HepG2 (cell line): Measurements from ENCODE around the gene MYO7A. TPM values are rescaled to one million over a fixed set of nuclear protein-coding genes. Genes with fewer than 3 reads are reported as not detected.

Experiments
- ADNP ChIP-seq: sonication (generic); formaldehyde crosslinking; IDR thresholded peaks from 2 replicates; pipeline ENCODE4 v1.4.0; 2020; ENCODE audit warnings: missing genetic modification reagents
- ARNT2 ChIP-seq: sonication (generic); formaldehyde crosslinking; IDR thresholded peaks from 2 replicates; pipeline ENCODE4 v1.8.0; 2022; ENCODE audit warnings: mild to moderate bottlenecking, low read depth, missing genetic modification reagents, moderate library complexity
- CEBPB ChIP-seq: IDR thresholded peaks from 2 replicates; pipeline ENCODE4 v1.6.1; 2011; ENCODE audit warnings: low read depth, low read length, improper control_type of control experiment, borderline replicate concordance
- DNMT3B ChIP-seq: conservative IDR thresholded peaks from 2 replicates; pipeline ENCODE4 v1.6.1; 2016; ENCODE audit warnings: missing biosample characterization, control low read depth
- FLYWCH1 ChIP-seq: sonication (generic); formaldehyde crosslinking; IDR thresholded peaks from 2 replicates; pipeline ENCODE4 v1.8.1; 2023; ENCODE audit warnings: mild to moderate bottlenecking, missing genetic modification reagents
- FOXP4 ChIP-seq: sonication (generic); formaldehyde crosslinking; IDR thresholded peaks from 2 replicates; pipeline ENCODE4 v1.4.0; 2020; ENCODE audit warnings: missing genetic modification reagents
- GPBP1L1 ChIP-seq: sonication (generic); formaldehyde crosslinking; IDR thresholded peaks from 2 replicates; pipeline ENCODE4 v1.5.0; 2020; ENCODE audit warnings: mild to moderate bottlenecking, missing genetic modification reagents
- GPN1 ChIP-seq: sonication (generic); formaldehyde crosslinking; IDR thresholded peaks from 2 replicates; pipeline ENCODE4 v1.5.1; 2020; ENCODE audit warnings: missing genetic modification reagents, borderline replicate concordance
- HNF1B ChIP-seq: sonication (generic); formaldehyde crosslinking; IDR thresholded peaks from 2 replicates; pipeline ENCODE4 v1.5.1; 2020; ENCODE audit warnings: mild to moderate bottlenecking, moderate library complexity, missing genetic modification reagents
- NR3C1 ChIP-seq: sonication (generic); formaldehyde crosslinking; IDR thresholded peaks from 2 replicates; pipeline ENCODE4 v1.4.0; 2020; ENCODE audit warnings: missing genetic modification reagents
- ZFP90 ChIP-seq: sonication (generic); formaldehyde crosslinking; IDR thresholded peaks from 2 replicates; pipeline ENCODE4 v1.8.0; 2022; ENCODE audit warnings: missing genetic modification reagents, mild to moderate bottlenecking, inconsistent platforms, borderline replicate concordance
- ZNF143 ChIP-seq: sonication (generic); formaldehyde crosslinking; IDR thresholded peaks from 2 replicates; pipeline ENCODE4 v1.4.0; 2020; ENCODE audit warnings: missing genetic modification reagents
- ZNF362 ChIP-seq: sonication (generic); formaldehyde crosslinking; IDR thresholded peaks from 2 replicates; pipeline ENCODE4 v1.4.0; 2020; ENCODE audit warnings: missing genetic modification reagents, mild to moderate bottlenecking, borderline replicate concordance
- ZNF589 ChIP-seq: sonication (generic); formaldehyde crosslinking; conservative IDR thresholded peaks from 2 replicates; pipeline ENCODE4 v1.8.0; 2022; ENCODE audit warnings: mild to moderate bottlenecking, moderate library complexity, missing genetic modification reagents
- ZNF790 ChIP-seq: sonication (generic); formaldehyde crosslinking; IDR thresholded peaks from 2 replicates; pipeline ENCODE4 v1.8.0; 2022; ENCODE audit warnings: missing genetic modification reagents, mild to moderate bottlenecking, borderline replicate concordance
- ZNF841 ChIP-seq: sonication (generic); formaldehyde crosslinking; IDR thresholded peaks from 2 replicates; pipeline ENCODE4 v1.8.1; 2023; ENCODE audit warnings: missing genetic modification reagents, borderline replicate concordance
- ZNF891 ChIP-seq: sonication (generic); formaldehyde crosslinking; IDR thresholded peaks from 2 replicates; pipeline ENCODE4 v1.5.0; 2020; ENCODE audit warnings: mild to moderate bottlenecking, missing genetic modification reagents
- ZSCAN22 ChIP-seq: sonication (generic); formaldehyde crosslinking; IDR thresholded peaks from 2 replicates; pipeline ENCODE4 v1.4.0; 2020; ENCODE audit warnings: mild to moderate bottlenecking, missing genetic modification reagents
- ZSCAN25 ChIP-seq: sonication (generic); formaldehyde crosslinking; IDR thresholded peaks from 2 replicates; pipeline ENCODE4 v1.8.0; 2022; ENCODE audit warnings: mild to moderate bottlenecking, missing genetic modification reagents
- polyA plus RNA-seq, 8 experiments: library from polyadenylated mRNA; depleted of rRNA in 3 of 8; stranded (reverse) in 7 of 8; unstranded in 1 of 8; fragments of >200 nt; fragmentation: Illumina TruSeq in 4 of 8; extraction: Trizol in 4 of 8; gene quantifications; 2 replicates each; pipeline versions ENCODE4 v1.2.1 to v1.2.3, GENCODE V29; 2011 to 2016; ENCODE audit warnings: low read depth in 4 of 8, missing spikeins in 1 of 8, mixed read lengths in 1 of 8; ENCODE audit not compliant: insufficient read depth in 1 of 8
- total RNA-seq, 5 experiments: library from RNA; depleted of rRNA; stranded (reverse); fragments of >200 nt; fragmentation: Illumina TruSeq; extraction: Trizol; gene quantifications; 2 replicates each; pipeline ENCODE4 v1.2.3, GENCODE V29; 2016; ENCODE audit warnings: low read depth in 1 of 5
- TF ChIP-seq, protein P1 (sequence below): sonication (generic); formaldehyde crosslinking; IDR thresholded peaks from 2 replicates; pipeline ENCODE4 v1.8.1; 2023; ENCODE audit warnings: mild to moderate bottlenecking, moderate library complexity, missing genetic modification reagents
- TF ChIP-seq, protein P2 (sequence below): sonication (generic); formaldehyde crosslinking; IDR thresholded peaks from 2 replicates; pipeline ENCODE4 v1.4.0; 2020; ENCODE audit warnings: mild to moderate bottlenecking, missing genetic modification reagents

Gene MYO7A
- total and polyA plus RNA-seq, 2 of the 13 experiments (the other 11 are each of a cell fraction or from before 2014, with no cell fraction given): 7.5 to 10.0 TPM

DNA sequence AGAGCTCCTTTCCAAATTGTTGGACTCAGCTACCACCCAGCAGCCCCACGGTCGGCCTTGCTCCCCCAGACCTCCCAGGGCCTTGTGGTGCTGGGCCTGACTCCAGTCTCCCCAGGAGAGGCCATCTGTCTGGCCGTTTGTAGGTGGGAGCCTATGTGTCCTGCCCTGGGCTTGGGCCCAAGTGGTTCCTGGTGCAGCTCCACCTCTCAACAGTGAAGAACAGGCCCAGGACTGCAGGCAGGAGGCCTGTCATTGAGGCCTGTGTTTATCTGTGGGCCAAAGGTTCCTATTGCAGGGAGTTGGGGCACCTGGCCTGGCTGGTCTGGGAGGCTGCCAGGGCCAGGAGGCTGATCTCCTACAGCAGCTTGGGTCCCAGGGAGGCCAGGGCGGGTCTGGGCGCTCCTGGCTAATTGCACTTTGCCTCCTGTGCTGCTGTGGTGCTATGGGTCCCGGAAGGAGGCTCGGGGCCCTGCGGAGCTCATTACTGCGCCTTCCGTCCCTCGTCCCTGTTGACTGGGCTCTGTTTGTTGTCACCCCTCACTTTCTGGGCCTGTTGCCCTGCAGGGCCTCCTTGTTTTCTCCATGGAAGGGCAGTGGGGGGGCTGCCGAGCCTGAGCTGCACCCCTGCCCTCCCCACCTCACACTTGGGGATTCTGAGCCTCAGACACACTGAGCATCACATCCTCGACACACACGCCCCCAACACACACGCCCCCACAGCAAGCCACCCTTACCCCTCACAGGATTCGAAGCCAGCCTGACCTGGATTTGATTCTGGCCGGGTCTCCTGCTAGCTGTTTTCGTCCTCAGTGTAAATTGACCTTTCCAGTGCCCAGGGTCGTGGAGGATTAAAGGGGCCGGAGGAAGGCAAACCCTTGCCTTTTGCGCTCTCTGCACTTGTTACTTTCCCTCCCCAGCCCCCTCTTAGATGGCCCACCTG, 32.2 kb upstream of the MYO7A start (continued):
- TF ChIP-seq, protein P1, sequence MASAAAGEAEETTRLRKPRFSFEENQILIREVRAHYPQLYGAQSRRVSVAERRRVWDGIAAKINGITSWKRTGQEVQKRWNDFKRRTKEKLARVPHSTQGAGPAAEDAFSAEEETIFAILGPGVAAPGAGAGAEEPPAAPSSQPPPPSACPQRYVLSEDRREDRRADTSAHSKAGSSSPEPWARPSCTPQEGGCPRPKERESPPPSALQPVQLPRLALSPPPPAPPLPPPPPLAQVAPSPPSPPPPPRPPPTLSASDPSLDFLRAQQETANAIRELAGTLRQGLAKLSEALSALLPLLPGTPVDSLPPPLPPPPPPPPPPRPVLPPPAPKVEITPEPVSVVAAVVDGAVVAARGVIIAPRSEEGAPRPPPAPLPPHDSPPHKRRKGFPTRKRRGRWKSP: no peak
- TF ChIP-seq NR3C1 (CRISPR knock-in tag) (no peak), GPN1 (no peak), CEBPB (no peak), HNF1B (CRISPR knock-in tag) (no peak), ADNP (CRISPR knock-in tag) (peak; percentile 42; the same call in 1 of the 2 replicates), ZNF362 (CRISPR knock-in tag) (peak; percentile 32; the same call in 1 of the 2 replicates), ZNF143 (CRISPR knock-in tag) (0 out of 2 replicates have a peak, but pooled peaks have one; percentile 8), ZNF790 (no peak), ZNF841 (no peak), ZSCAN22 (CRISPR knock-in tag) (no peak), ZFP90 (CRISPR knock-in tag) (peak; percentile 43; the same call in 1 of the 2 replicates), ZNF589 (no peak), ZNF891 (CRISPR knock-in tag) (no peak), GPBP1L1 (no peak), ARNT2 (CRISPR knock-in tag) (no peak), FLYWCH1 (CRISPR knock-in tag) (no peak), FOXP4 (peak; percentile 41; the same call in 1 of the 2 replicates), ZSCAN25 (CRISPR knock-in tag) (peak; percentile 81), DNMT3B (CRISPR knock-in tag) (no peak)
- TF ChIP-seq, protein P2, sequence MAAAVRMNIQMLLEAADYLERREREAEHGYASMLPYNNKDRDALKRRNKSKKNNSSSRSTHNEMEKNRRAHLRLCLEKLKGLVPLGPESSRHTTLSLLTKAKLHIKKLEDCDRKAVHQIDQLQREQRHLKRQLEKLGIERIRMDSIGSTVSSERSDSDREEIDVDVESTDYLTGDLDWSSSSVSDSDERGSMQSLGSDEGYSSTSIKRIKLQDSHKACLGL (CRISPR knock-in tag): no peak
